ENCODE results near the gene SUMO3. TPM values are rescaled to one million over a fixed set of nuclear protein-coding genes. Genes with fewer than 3 reads are reported as not detected.

The SUMO3 gene
- total and polyA plus RNA-seq, 2 of the 13 experiments (the other 11 are each of a cell fraction or from before 2014, with no cell fraction given), result 51.4 to 92.4 TPM

- no peak for TF ChIP-seq SUZ12 (IDR thresholded peaks at IDR 0.05; ENCODE audit: low read depth, low read length)
- TF ChIP-seq PITX1 (CRISPR knock-in tag; IDR thresholded peaks at IDR 0.05), result no peak
- TF ChIP-seq ZSCAN9 (CRISPR knock-in tag; IDR thresholded peaks at IDR 0.05; ENCODE audit: borderline replicate concordance), result no peak
These were observed 13.5 kb upstream of the SUMO3 start (continued) for GRCh38 chr21:44831227-44831860.

GRCh38 chr21:44829507-44830092, 11.7 kb upstream of the SUMO3 start:
- H3K9ac ChIP-seq (ENCODE audit: insufficient read depth, low read depth, low read length), result no peak overlapping the region
- FAIRE-seq, result no peak
- H3K4me2 ChIP-seq (ENCODE audit: low read depth, low read length), result no peak overlapping the region
- POLR2A ChIA-PET, result no interaction called here
- H3K79me2 ChIP-seq (ENCODE audit: insufficient read depth, low read length), result no peaks in the 10 kb centered on the region
- H3K9me3 ChIP-seq (ENCODE audit: low read length), result peaks cover 29% of the 10 kb centered on the region
- WGBS (ENCODE audit: low lambda C conversion rate), result 24% methylated on average over 2 of the region's 2 CpGs
- intact Hi-C loops (cut with micrococcal nuclease; ENCODE audit: unreplicated experiment) (no loop called here), in situ Hi-C loops (cut with HindIII; ENCODE audit: extremely low pct_ligation_motif_present, low pct_unique_long_range_greater_than_20kb) (no loop called here)
- no peak for DNase-seq (ENCODE audit: low spot score)
- CTCF ChIA-PET (ENCODE audit: low intra/inter-chr PET ratio, low total read pairs), result no interaction called here
- peaks cover 7% of the 10 kb centered on the region; the same call in 1 of the 2 replicates for H3K4me1 ChIP-seq (ENCODE audit: insufficient read depth, low read length)
- H4K20me1 ChIP-seq (ENCODE audit: insufficient read depth, low read length), result no peaks in the 10 kb centered on the region
- no peak overlapping the region for H3K27ac ChIP-seq (ENCODE audit: extremely low read length, insufficient read depth, low read length)
- peaks cover 2 to 11% of the 10 kb centered on the region in 2 experiments for H3K27me3 ChIP-seq (ENCODE audit: control insufficient read depth in 1 of 2, insufficient read depth in 2 of 2, low read length in 2 of 2)
- no peak overlapping the region for H2AFZ ChIP-seq (ENCODE audit: low read length)
- H3K4me3 ChIP-seq (replicated peaks in 1 of 3; ENCODE audit: insufficient read depth in 1 of 3, low read depth in 2 of 3, low read length in 3 of 3), result no peak overlapping the region
- BruUV-seq (replicated peaks), result no TSS peak
- H3K36me3 ChIP-seq (replicated peaks in 1 of 2; ENCODE audit: control insufficient read depth in 1 of 2, insufficient read depth in 2 of 2, low read length in 2 of 2), result no peaks in the 10 kb centered on the region
- ATAC-seq, result no peak
- TF ChIP-seq ZNF414 (CRISPR knock-in tag; IDR thresholded peaks at IDR 0.05) (no peak), ZNF335 (CRISPR knock-in tag; IDR thresholded peaks at IDR 0.05) (no peak), GABPB1 (CRISPR knock-in tag; IDR thresholded peaks at IDR 0.05) (no peak), E2F2 (CRISPR knock-in tag; IDR thresholded peaks at IDR 0.05; ENCODE audit: borderline replicate concordance) (no peak), PHF5A (CRISPR knock-in tag; IDR thresholded peaks at IDR 0.05; ENCODE audit: low read depth, unreplicated experiment) (no peak), ZFP41 (CRISPR knock-in tag; IDR thresholded peaks at IDR 0.05; ENCODE audit: borderline replicate concordance) (no peak), ZNF7 (CRISPR knock-in tag; IDR thresholded peaks at IDR 0.05) (no peak), HES4 (CRISPR knock-in tag; IDR thresholded peaks at IDR 0.05; ENCODE audit: borderline replicate concordance) (no peak), ZUFSP (CRISPR knock-in tag; IDR thresholded peaks at IDR 0.05; ENCODE audit: borderline replicate concordance) (no peak), ATF7-NPFF (CRISPR knock-in tag; IDR thresholded peaks at IDR 0.05; ENCODE audit: low read depth) (no peak), RARA (CRISPR knock-in tag; IDR thresholded peaks at IDR 0.05) (no peak), ARID5B (CRISPR knock-in tag; IDR thresholded peaks at IDR 0.05) (no peak), ATAD3A (CRISPR knock-in tag; IDR thresholded peaks at IDR 0.05) (no peak)
